MCF 10A (cell line): ENCODE measurements around the gene RGS9BP. TPM values are rescaled to one million over a fixed set of nuclear protein-coding genes. Genes with fewer than 3 reads are reported as not detected.

ENCODE experiments used
- BruUV-seq: library from RNA; stranded (reverse); fragments of 400-500 nt; replicated peaks from 2 replicates; lab custom pipeline; 2021; lab: Mats Ljungman, UMichigan
- CTCF ChIA-PET: fragments of 300-600 bp; sonication (Branson Sonifier 250); formaldehyde crosslinking; extraction: SDS; loops from one replicate; lab custom pipeline; 2021; ENCODE audit warnings: antibody characterized with exemption, inconsistent platforms; lab: Yijun Ruan, JAX
- POLR2A ChIA-PET: fragments of 300-600, 350-650 bp; sonication (Branson Sonifier 250); formaldehyde crosslinking; extraction: SDS; loops from one replicate; lab custom pipeline; 2020; ENCODE audit warnings: antibody characterized with exemption, inconsistent platforms; lab: Yijun Ruan, JAX
- DNase-seq: peaks from one replicate; pipeline ENCODE4 v3.0.0-alpha.2; 2018; ENCODE audit not compliant: unreplicated experiment
- H3K27ac Mint-ChIP-seq: one replicate; pipeline ENCODE4 v1.8.0; 2022; ENCODE audit warnings: mild to moderate bottlenecking, low read depth, mixed read lengths; ENCODE audit not compliant: unreplicated experiment
- H3K27me3 Mint-ChIP-seq: one replicate; pipeline ENCODE4 v1.8.0; 2022; ENCODE audit warnings: mixed read lengths; ENCODE audit not compliant: insufficient read depth, unreplicated experiment
- H3K36me3 Mint-ChIP-seq: one replicate; pipeline ENCODE4 v1.8.0; 2022; ENCODE audit warnings: mild to moderate bottlenecking, moderate library complexity, mixed read lengths; ENCODE audit not compliant: insufficient read depth, unreplicated experiment
- H3K4me1 Mint-ChIP-seq: one replicate; pipeline ENCODE4 v1.8.0; 2022; ENCODE audit warnings: mixed read lengths; ENCODE audit not compliant: insufficient read depth, unreplicated experiment
- H3K4me3 Mint-ChIP-seq: one replicate; pipeline ENCODE4 v1.8.0; 2022; ENCODE audit warnings: mild to moderate bottlenecking, moderate library complexity, mixed read lengths; ENCODE audit not compliant: unreplicated experiment
- H3K9me3 Mint-ChIP-seq: one replicate; pipeline ENCODE4 v1.8.0; 2022; ENCODE audit warnings: mixed read lengths; ENCODE audit not compliant: unreplicated experiment
- intact Hi-C: fragments of 100-400 bp; cut with micrococcal nuclease; formaldehyde crosslinking; loops from 2 replicates; pipeline ENCODE4 v1.14.1; 2022
- total RNA-seq: library from RNA; stranded (reverse); gene quantifications from 2 replicates; pipeline ENCODE4 v1.2.3, GENCODE V29; 2022
- TF ChIP-seq, protein P1 (sequence below): fragments of 200-600 bp; IDR thresholded peaks from one replicate; pipeline ENCODE4 v1.8.0; 2022; ENCODE audit warnings: antibody characterized with exemption, mild to moderate bottlenecking; ENCODE audit not compliant: unreplicated experiment

RGS9BP gene
- total RNA-seq, 1 experiment from 2014 or later = 0.16 TPM

- Mint-ChIP-seq H3K4me1 (peaks cover 11% of the 10 kb centered on the region), H3K36me3 (no peaks in the 10 kb centered on the region), H3K27me3 (no peaks in the 10 kb centered on the region), H3K27ac (no peak overlapping the region), H3K4me3 (peak overlapping the region; percentile 84), H3K9me3 (no peaks in the 10 kb centered on the region)
- no peak for DNase-seq
- TF ChIP-seq, protein P1, sequence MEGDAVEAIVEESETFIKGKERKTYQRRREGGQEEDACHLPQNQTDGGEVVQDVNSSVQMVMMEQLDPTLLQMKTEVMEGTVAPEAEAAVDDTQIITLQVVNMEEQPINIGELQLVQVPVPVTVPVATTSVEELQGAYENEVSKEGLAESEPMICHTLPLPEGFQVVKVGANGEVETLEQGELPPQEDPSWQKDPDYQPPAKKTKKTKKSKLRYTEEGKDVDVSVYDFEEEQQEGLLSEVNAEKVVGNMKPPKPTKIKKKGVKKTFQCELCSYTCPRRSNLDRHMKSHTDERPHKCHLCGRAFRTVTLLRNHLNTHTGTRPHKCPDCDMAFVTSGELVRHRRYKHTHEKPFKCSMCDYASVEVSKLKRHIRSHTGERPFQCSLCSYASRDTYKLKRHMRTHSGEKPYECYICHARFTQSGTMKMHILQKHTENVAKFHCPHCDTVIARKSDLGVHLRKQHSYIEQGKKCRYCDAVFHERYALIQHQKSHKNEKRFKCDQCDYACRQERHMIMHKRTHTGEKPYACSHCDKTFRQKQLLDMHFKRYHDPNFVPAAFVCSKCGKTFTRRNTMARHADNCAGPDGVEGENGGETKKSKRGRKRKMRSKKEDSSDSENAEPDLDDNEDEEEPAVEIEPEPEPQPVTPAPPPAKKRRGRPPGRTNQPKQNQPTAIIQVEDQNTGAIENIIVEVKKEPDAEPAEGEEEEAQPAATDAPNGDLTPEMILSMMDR = no peak
- intact Hi-C loops = no loop called here
- no TSS peak for BruUV-seq
- CTCF ChIA-PET = interaction anchor here (0.6 to 1.0 kb wide), 5 partner anchors 12 to 334 kb away, joined by 3 to 4 read pairs (median 3); no protein-coding TSS in a partner anchor
- POLR2A ChIA-PET = interaction anchor here (0.6 to 1.9 kb wide), 4 partner anchors 15 to 92 kb away, joined by 3 to 6 read pairs (median 4); partner anchors contain the start of gene NUDT19
These were observed 2.1 kb upstream of the RGS9BP start for GRCh38 chr19:32673573-32673972.

DNA sequence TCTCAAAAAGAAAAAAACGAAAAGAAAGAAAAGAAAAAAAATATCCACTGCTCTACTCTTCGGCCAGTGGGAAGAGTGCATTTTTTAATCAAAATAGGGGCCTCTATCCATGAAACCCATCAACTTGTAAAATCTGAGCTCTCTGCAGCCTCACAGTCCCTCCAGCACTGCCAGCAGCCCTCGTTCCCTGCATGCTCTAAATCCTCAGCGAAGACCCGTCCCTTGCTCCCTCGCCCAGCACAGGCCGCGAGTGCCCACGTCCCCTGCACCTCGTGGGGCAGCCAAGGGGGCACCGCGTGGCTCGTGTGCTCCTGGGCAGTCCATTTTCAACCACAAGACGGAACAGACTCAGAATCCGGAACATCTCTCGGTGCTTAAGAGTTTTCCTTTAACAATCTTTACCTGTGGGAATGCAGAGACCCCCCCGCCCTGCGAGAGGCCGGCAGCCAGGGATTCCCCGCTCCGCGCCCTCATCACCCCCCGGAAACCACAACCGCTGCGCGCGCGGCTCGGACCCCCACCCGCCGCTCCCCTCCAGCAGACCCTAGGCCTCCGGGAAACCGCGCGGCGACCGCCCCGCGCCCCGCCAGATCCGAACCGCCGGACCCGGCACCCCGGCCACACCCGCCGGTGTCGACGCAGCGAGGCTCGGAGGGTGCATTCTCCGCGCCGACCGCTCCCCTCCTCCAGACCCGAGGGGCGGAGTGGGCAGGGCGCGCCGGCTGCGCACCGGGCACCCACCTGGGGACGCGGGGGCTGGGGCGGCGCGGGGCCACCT lies 1.3 kb upstream of the RGS9BP start:
- Mint-ChIP-seq H3K27me3 (no peaks in the 10 kb centered on the region), H3K4me3 (peak overlapping the region; percentile 84), H3K4me1 (peaks cover 11% of the 10 kb centered on the region), H3K9me3 (no peaks in the 10 kb centered on the region), H3K36me3 (no peaks in the 10 kb centered on the region), H3K27ac (peak overlapping the region; percentile 67)
- TF ChIP-seq, protein P1 = no peak
- TSS peak; percentile 32 for BruUV-seq
- intact Hi-C loops = loop anchor here (2.0 kb wide), 1 partner anchor 16 kb away; the partner anchor contains the start of gene NUDT19
- ChIA-PET CTCF (interaction anchor here (0.5 to 1.0 kb wide), 6 partner anchors 13 to 334 kb away, joined by 3 to 4 read pairs (median 3); no protein-coding TSS in a partner anchor), POLR2A (interaction anchor here (0.6 to 3.3 kb wide), 7 partner anchors 8 to 704 kb away, joined by 3 to 24 read pairs (median 4); partner anchors contain the start of gene NUDT19)
- peak; percentile 11 for DNase-seq

DNA sequence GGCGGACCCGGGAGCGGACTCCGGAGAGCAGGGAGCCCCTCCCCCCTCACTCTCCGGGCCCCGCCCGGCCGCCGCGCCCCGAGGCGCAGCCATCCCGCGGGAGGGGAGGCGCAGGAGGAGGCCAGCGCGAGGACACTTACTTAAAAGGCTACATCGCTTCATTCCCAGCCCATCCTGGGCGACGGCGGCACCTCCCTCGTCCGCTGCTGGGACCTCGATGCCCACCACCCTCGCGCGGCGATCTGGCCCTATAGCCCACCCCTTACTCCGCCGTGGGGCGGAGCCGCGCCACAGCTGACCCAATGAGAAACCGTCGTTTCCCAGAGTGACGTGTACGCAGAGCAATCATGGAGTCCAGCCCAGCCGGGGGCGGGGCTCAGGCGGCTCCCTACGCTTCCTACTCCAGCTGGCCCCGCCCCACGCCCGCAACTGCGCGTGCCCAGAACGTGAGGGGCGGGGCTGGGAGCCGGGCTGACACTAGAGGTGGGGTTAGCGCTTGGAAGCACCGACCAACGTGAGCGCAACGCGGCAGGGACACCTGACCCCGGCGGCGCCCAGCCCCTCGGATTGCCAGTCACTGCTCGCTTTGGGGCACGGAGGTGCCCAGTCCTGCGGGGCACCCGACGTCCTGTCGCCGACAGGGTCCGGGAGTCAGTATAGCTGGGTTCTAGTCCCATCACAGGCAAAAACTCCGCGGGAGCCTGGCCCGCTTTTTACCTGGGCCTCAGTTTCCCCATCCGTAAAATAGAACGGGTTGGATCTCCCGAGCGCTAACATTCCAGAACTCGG lies 523 bp upstream of the RGS9BP start, which contains the start of gene ANKRD27:
Gene ANKRD27, minus strand, starts transcription at position 250 of the 789 bp plus-strand sequence. CDS start 16,165 bp downstream, outside the sequence.
- Mint-ChIP-seq H3K4me3 (peak within 1 kb of the TSS; percentile 84), H3K9me3 (no peaks in the 10 kb centered on the region), H3K4me1 (peaks cover 11% of the 10 kb centered on the region), H3K27ac (peak within 1 kb of the TSS; percentile 67), H3K27me3 (no peaks in the 10 kb centered on the region), H3K36me3 (no peaks in the 10 kb centered on the region)
- DNase-seq = peak; percentile 99
- ChIA-PET POLR2A (interaction anchor here (0.6 to 3.3 kb wide), 5 partner anchors 8 to 703 kb away, joined by 3 to 24 read pairs (median 3); partner anchors contain the start of gene NUDT19), CTCF (interaction anchor here (0.5 to 0.6 kb wide), 4 partner anchors 15 to 81 kb away, joined by 3 to 4 read pairs (median 3); no protein-coding TSS in a partner anchor)
- TF ChIP-seq, protein P1 = no peak
- BruUV-seq = no TSS peak
- intact Hi-C loops = loop anchor here (2.0 kb wide), 1 partner anchor 16 kb away; the partner anchor contains the start of gene NUDT19
